ENCODE results near the gene CSNK1E.

Gene CSNK1E

GRCh38 chr22:38335077-38335476, 17.8 kb upstream of the CSNK1E start:
- DNase-seq (ENCODE audit: low read depth in 2 of 2), result no peak

- no peak for DNase-seq (ENCODE audit: low read depth in 2 of 2)
These were observed 10.6 kb upstream of the CSNK1E start for GRCh38 chr22:38327805-38328204.

- DNase-seq (ENCODE audit: low read depth in 2 of 2), result no peak
These were observed 10.2 kb upstream of the CSNK1E start for GRCh38 chr22:38327396-38327795.

- DNase-seq (ENCODE audit: low read depth in 2 of 2), result no peak
These were observed 8.4 kb upstream of the CSNK1E start for GRCh38 chr22:38325587-38325986.

- no peak for DNase-seq (ENCODE audit: low read depth in 2 of 2)
These were observed 3.6 kb upstream of the CSNK1E start for GRCh38 chr22:38320605-38321402.

GRCh38 chr22:38318792-38319773, 1.9 kb upstream of the CSNK1E start:
- DNase-seq (ENCODE audit: low read depth in 2 of 2), result no peak

- no peak for DNase-seq (ENCODE audit: low read depth in 2 of 2)
These were observed 922 bp upstream of the CSNK1E start for GRCh38 chr22:38317995-38318715.

- DNase-seq (ENCODE audit: low read depth in 2 of 2), result peak in 1 of 2 donors; percentile 33
These were observed 690 bp downstream of the CSNK1E start for GRCh38 chr22:38316364-38317121.

GRCh38 chr22:38315823-38316363, 1.3 kb downstream of the CSNK1E start:
- DNase-seq (ENCODE audit: low read depth in 2 of 2), result no peak

GRCh38 chr22:38314933-38315822, 2.1 kb downstream of the CSNK1E start:
- no peak for DNase-seq (ENCODE audit: low read depth in 2 of 2)

GRCh38 chr22:38314051-38314932, 2.9 kb downstream of the CSNK1E start:
- DNase-seq (ENCODE audit: low read depth in 2 of 2), result no peak

GRCh38 chr22:38313384-38313955, 3.8 kb downstream of the CSNK1E start:
- DNase-seq (ENCODE audit: low read depth in 2 of 2), result no peak

- DNase-seq (ENCODE audit: low read depth in 2 of 2), result no peak
These were observed 4.9 kb downstream of the CSNK1E start for GRCh38 chr22:38312261-38312800.

- DNase-seq (ENCODE audit: low read depth in 2 of 2), result no peak
These were observed 6.0 kb downstream of the CSNK1E start for GRCh38 chr22:38311323-38311620.

- DNase-seq (ENCODE audit: low read depth in 2 of 2), result no peak
These were observed 6.5 kb downstream of the CSNK1E start for GRCh38 chr22:38310518-38311322.

GRCh38 chr22:38309614-38310517, 7.4 kb downstream of the CSNK1E start:
- no peak for DNase-seq (ENCODE audit: low read depth in 2 of 2)
